ENCODE measurements around the gene NAMPT. TPM values are rescaled to one million over a fixed set of nuclear protein-coding genes. Genes with fewer than 3 reads are reported as not detected.

The NAMPT gene
- total RNA-seq, 1 donor from 2014 or later, result 153 TPM

DNA sequence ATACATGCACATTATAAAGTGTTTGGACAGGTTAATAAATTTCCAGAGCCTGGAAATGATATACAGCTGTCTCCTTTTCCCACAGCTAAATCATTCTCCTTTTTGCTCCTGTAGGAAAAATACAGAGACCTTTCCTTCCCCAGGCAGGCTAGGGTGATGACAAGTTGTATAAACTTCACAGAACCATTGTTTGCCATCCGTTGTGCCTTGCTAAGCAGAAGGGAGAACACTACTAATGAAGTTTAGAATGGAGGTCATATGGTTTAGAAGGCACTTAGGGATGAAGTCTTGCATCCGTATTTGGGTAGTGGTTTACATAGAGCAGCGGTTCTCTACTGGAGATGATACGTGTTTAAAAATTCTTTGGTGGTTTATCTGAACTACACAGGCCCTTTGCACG, 46.0 kb downstream of the NAMPT start:
- Mint-ChIP-seq H3K4me1 (ENCODE audit: unreplicated experiment) (peaks cover 6% of the 10 kb centered on the region), H3K27ac (ENCODE audit: unreplicated experiment) (no peak overlapping the region), H3K9me3 (ENCODE audit: unreplicated experiment) (peaks cover 3% of the 10 kb centered on the region), H3K36me3 (ENCODE audit: low read depth, unreplicated experiment) (peaks cover 7% of the 10 kb centered on the region), H3K27me3 (ENCODE audit: unreplicated experiment) (peaks cover under 1% of the 10 kb centered on the region), H3K4me3 (ENCODE audit: unreplicated experiment) (no peak overlapping the region)
- TF ChIP-seq, protein P1, sequence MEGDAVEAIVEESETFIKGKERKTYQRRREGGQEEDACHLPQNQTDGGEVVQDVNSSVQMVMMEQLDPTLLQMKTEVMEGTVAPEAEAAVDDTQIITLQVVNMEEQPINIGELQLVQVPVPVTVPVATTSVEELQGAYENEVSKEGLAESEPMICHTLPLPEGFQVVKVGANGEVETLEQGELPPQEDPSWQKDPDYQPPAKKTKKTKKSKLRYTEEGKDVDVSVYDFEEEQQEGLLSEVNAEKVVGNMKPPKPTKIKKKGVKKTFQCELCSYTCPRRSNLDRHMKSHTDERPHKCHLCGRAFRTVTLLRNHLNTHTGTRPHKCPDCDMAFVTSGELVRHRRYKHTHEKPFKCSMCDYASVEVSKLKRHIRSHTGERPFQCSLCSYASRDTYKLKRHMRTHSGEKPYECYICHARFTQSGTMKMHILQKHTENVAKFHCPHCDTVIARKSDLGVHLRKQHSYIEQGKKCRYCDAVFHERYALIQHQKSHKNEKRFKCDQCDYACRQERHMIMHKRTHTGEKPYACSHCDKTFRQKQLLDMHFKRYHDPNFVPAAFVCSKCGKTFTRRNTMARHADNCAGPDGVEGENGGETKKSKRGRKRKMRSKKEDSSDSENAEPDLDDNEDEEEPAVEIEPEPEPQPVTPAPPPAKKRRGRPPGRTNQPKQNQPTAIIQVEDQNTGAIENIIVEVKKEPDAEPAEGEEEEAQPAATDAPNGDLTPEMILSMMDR (IDR thresholded peaks at IDR 0.05; ENCODE audit: unreplicated experiment), result no peak
- no peak for DNase-seq (ENCODE audit: low spot score)

DNA sequence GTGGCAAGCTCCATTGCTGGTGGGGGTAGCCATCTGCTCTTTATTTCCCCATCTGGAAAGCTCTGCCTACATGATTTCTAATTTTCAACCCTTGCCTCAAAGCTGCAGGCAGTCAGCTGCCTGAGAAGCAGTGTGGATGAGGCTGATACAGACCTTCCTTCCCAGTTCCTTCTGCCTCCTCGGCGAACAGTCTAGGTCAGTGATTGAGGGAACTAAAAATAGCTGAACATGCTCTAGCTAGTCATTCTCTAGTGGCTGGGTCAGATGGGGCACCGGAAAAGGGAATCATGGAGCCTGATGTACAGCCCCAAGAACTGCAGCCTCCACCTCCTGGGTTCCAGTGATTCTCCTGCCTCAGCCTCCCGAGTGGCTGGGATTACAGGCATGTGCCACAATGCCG, 48.7 kb downstream of the NAMPT start:
- Mint-ChIP-seq H3K9me3 (ENCODE audit: unreplicated experiment) (no peaks in the 10 kb centered on the region), H3K27ac (ENCODE audit: unreplicated experiment) (no peak overlapping the region), H3K27me3 (ENCODE audit: unreplicated experiment) (no peaks in the 10 kb centered on the region), H3K4me1 (ENCODE audit: unreplicated experiment) (no peaks in the 10 kb centered on the region), H3K36me3 (ENCODE audit: low read depth, unreplicated experiment) (peaks cover 6% of the 10 kb centered on the region), H3K4me3 (ENCODE audit: unreplicated experiment) (no peak overlapping the region)
- DNase-seq (ENCODE audit: low spot score), result no peak
- TF ChIP-seq, protein P1 (IDR thresholded peaks at IDR 0.05; ENCODE audit: unreplicated experiment), result no peak

DNA sequence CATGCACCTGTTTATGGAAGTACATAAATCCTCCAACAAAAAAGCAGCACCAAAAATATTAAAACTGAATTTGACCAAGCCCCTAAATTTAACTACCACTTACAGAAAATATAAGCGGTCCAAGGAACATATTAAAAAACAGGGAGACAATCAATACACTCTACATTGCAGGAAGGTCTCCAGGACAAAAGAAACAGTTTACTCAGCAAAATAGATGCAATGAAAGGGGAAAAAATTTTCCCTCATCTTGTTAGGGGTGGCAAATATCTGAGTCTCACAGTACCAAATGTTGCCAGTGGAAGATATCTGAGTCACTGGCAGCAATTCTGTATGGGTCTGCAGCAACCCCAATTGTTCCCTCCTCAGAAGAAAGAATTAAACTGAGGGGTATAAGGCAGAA, 50.4 kb downstream of the NAMPT start:
- TF ChIP-seq, protein P1 (IDR thresholded peaks at IDR 0.05; ENCODE audit: unreplicated experiment), result no peak
- Mint-ChIP-seq H3K4me1 (ENCODE audit: unreplicated experiment) (no peaks in the 10 kb centered on the region), H3K27ac (ENCODE audit: unreplicated experiment) (no peak overlapping the region), H3K27me3 (ENCODE audit: unreplicated experiment) (no peaks in the 10 kb centered on the region), H3K36me3 (ENCODE audit: low read depth, unreplicated experiment) (peaks cover 6% of the 10 kb centered on the region), H3K4me3 (ENCODE audit: unreplicated experiment) (no peak overlapping the region), H3K9me3 (ENCODE audit: unreplicated experiment) (no peaks in the 10 kb centered on the region)
- DNase-seq (ENCODE audit: low spot score), result no peak

DNA sequence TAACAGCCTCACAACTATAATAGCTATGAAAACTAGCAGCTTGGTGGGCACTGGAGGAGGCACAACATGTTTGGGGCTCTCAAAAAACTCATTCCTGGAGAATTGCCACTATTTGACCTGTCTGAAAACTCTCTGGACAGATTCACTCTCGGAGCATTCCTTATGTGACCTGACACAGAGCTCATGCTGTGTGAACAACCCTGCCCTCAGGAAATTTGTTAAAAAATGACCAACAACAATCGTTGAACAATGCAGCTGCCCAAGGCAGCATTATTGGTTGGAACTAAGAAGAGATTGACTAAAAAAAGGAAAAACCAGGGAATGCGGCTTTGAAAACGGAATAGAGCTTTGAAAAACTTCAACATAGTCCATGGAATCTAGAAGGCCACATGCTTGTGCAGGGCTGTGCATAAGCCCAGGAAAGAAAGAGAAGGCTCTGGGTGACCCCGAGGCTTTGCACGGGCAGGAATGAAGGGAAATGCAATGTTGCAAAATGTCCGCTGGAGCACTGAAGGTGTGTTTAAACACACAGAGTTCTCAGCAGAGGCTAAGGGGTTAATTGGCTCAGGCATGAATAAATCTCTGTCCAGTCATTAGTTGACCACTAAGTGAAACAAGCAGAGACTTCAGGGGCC, 52.8 kb downstream of the NAMPT start:
- Mint-ChIP-seq H3K4me1 (ENCODE audit: unreplicated experiment) (no peaks in the 10 kb centered on the region), H3K9me3 (ENCODE audit: unreplicated experiment) (no peaks in the 10 kb centered on the region), H3K36me3 (ENCODE audit: low read depth, unreplicated experiment) (peaks cover 6% of the 10 kb centered on the region), H3K4me3 (ENCODE audit: unreplicated experiment) (no peak overlapping the region), H3K27me3 (ENCODE audit: unreplicated experiment) (no peaks in the 10 kb centered on the region), H3K27ac (ENCODE audit: unreplicated experiment) (no peak overlapping the region)
- no peak for DNase-seq (ENCODE audit: low spot score)
- TF ChIP-seq, protein P1 (IDR thresholded peaks at IDR 0.05; ENCODE audit: unreplicated experiment), result no peak

DNA sequence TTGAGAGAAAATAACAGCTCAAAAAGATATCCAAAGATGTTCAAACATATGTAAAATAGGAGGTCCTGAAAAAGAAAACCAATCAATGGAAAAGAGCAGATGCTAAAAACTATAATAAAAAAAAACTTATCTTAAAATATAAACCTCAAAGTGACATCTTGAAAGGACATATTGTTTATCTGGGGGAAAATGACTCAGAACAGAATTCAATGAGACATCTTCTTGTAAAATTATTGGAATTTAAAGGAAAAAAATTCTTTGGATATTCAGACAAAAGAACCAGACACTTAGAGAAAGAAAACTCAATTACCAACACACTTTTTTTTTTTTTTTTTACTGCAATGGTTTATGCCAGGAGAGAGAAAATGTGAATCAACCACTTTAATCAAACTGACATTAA, 58.9 kb downstream of the NAMPT start:
- TF ChIP-seq, protein P1 (IDR thresholded peaks at IDR 0.05; ENCODE audit: unreplicated experiment), result no peak
- Mint-ChIP-seq H3K27ac (ENCODE audit: unreplicated experiment) (no peak overlapping the region), H3K36me3 (ENCODE audit: low read depth, unreplicated experiment) (no peaks in the 10 kb centered on the region), H3K4me1 (ENCODE audit: unreplicated experiment) (peaks cover 15% of the 10 kb centered on the region), H3K4me3 (ENCODE audit: unreplicated experiment) (no peak overlapping the region), H3K27me3 (ENCODE audit: unreplicated experiment) (no peaks in the 10 kb centered on the region), H3K9me3 (ENCODE audit: unreplicated experiment) (no peaks in the 10 kb centered on the region)
- DNase-seq (ENCODE audit: low spot score), result no peak
